Stimulated activated CD8-positive, alpha-beta memory T cell treated with anti-CD3 and anti-CD28 coated beads, Interleukin-12 subunit alpha, Interleukin-12 subunit beta, amount 100 ng/mL, for 24 hours (primary cell): Measurements from ENCODE around the gene SSH2.
"Not testable (repeated sequence)": the region's sequence is repeated elsewhere in the genome, so short reads cannot be mapped to it uniquely, and the experiment has no call there.

ENCODE experiments used
- DNase-seq: peaks from one replicate; pipeline ENCODE4 v3.0.0-alpha.2; 2020; ENCODE audit errors: extremely low read depth

SSH2 gene

GRCh38 chr17:29665481-29665810 is 264.6 kb downstream of the SSH2 start:
- DNase-seq = no peak

- no peak for DNase-seq
These were observed 265.1 kb downstream of the SSH2 start for GRCh38 chr17:29664743-29665480.

- DNase-seq = no peak
These were observed 266.9 kb downstream of the SSH2 start for GRCh38 chr17:29663155-29663554.

GRCh38 chr17:29661213-29661612 is 268.8 kb downstream of the SSH2 start:
- no peak for DNase-seq

GRCh38 chr17:29659155-29659554 is 270.9 kb downstream of the SSH2 start:
- DNase-seq = no peak

- DNase-seq = no peak
These were observed 274.7 kb downstream of the SSH2 start for GRCh38 chr17:29655323-29655722.

GRCh38 chr17:29653995-29654714 is 275.9 kb downstream of the SSH2 start:
- DNase-seq = no peak

GRCh38 chr17:29652976-29653375 is 277.1 kb downstream of the SSH2 start:
- no peak for DNase-seq

GRCh38 chr17:29651913-29652312 is 278.1 kb downstream of the SSH2 start:
- DNase-seq = not testable (repeated sequence)

- DNase-seq = no peak
These were observed 279.6 kb downstream of the SSH2 start for GRCh38 chr17:29650396-29650795.

- no peak for DNase-seq
These were observed 280.7 kb downstream of the SSH2 start for GRCh38 chr17:29649359-29649758.

- no peak for DNase-seq
These were observed 282.0 kb downstream of the SSH2 start for GRCh38 chr17:29648005-29648404.

GRCh38 chr17:29645515-29646051 is 284.4 kb downstream of the SSH2 start:
- no peak for DNase-seq

- no peak for DNase-seq
These were observed 286.2 kb downstream of the SSH2 start for GRCh38 chr17:29643817-29644160.

GRCh38 chr17:29642171-29642611 is 287.8 kb downstream of the SSH2 start:
- DNase-seq = no peak

GRCh38 chr17:29640981-29641642 is 288.9 kb downstream of the SSH2 start:
- DNase-seq = no peak

GRCh38 chr17:29640413-29640812 is 289.6 kb downstream of the SSH2 start:
- no peak for DNase-seq

GRCh38 chr17:29633886-29634285 is 296.1 kb downstream of the SSH2 start:
- no peak for DNase-seq

- no peak for DNase-seq
These were observed 299.3 kb downstream of the SSH2 start for GRCh38 chr17:29630630-29631193.

GRCh38 chr17:29629839-29630238 is 300.2 kb downstream of the SSH2 start:
- DNase-seq = no peak

- no peak for DNase-seq
These were observed 301.4 kb downstream of the SSH2 start for GRCh38 chr17:29628644-29629043.

GRCh38 chr17:29627951-29628350 is 302.1 kb downstream of the SSH2 start:
- no peak for DNase-seq
